Gastrocnemius medialis (tissue), 4 donors: ENCODE measurements around the gene PSORS1C2.

Source experiments
- POLR2A ChIP-seq, 2 donors: fragments of 450-650 bp; IDR thresholded peaks; one replicate each; pipeline ENCODE4 v1.6.1; 2017; ENCODE audit warnings: antibody characterized with exemption in 2 of 2, mild to moderate bottlenecking in 2 of 2, moderate library complexity in 2 of 2
- TF ChIP-seq, protein P1 (sequence below), 5 experiments: fragments of 450-650 bp in 3 of 5; fragments of 200-600 bp in 2 of 5; sonication (generic) in 2 of 5; IDR thresholded peaks in 4 of 5; conservative IDR thresholded peaks in 1 of 5; 1 replicate in 4 of 5; 2 replicates in 1 of 5; pipeline ENCODE4 v1.5.1; 2016 to 2019; ENCODE audit warnings: antibody characterized with exemption in 5 of 5, mild to moderate bottlenecking in 3 of 5, moderate library complexity in 3 of 5

DNA sequence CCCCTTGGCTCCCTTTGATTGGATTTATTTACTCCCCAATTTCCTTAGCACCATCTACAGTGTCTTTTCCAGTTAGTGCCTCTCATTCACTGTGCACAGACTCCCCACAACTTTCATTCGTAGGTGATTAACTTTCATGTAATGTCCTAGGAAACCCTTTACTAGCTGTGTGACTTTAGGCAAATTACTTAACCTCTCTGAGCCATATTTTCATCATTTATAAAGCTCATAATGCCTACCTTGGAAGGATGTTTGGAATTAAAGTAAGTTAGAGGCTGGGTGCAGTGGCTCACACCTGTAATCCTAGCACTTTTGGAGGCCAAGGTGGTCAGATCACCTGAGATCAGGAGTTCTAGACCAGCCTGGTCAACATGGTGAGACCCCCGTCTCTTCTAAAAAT, 46.6 kb downstream of the PSORS1C2 start:
- TF ChIP-seq, protein P1, sequence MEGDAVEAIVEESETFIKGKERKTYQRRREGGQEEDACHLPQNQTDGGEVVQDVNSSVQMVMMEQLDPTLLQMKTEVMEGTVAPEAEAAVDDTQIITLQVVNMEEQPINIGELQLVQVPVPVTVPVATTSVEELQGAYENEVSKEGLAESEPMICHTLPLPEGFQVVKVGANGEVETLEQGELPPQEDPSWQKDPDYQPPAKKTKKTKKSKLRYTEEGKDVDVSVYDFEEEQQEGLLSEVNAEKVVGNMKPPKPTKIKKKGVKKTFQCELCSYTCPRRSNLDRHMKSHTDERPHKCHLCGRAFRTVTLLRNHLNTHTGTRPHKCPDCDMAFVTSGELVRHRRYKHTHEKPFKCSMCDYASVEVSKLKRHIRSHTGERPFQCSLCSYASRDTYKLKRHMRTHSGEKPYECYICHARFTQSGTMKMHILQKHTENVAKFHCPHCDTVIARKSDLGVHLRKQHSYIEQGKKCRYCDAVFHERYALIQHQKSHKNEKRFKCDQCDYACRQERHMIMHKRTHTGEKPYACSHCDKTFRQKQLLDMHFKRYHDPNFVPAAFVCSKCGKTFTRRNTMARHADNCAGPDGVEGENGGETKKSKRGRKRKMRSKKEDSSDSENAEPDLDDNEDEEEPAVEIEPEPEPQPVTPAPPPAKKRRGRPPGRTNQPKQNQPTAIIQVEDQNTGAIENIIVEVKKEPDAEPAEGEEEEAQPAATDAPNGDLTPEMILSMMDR (IDR thresholded peaks at IDR 0.05 in 4 of 5, conservative IDR thresholded peaks at IDR 0.05 in 1 of 5) = no peak
- TF ChIP-seq POLR2A (IDR thresholded peaks at IDR 0.05) = no peak
